ENCODE data around the gene BDNF. TPM values are rescaled to one million over a fixed set of nuclear protein-coding genes. Genes with fewer than 3 reads are reported as not detected.
A peak's percentile ranks its signal among the peaks of the same experiment; 100 is the strongest.

BDNF gene
- total RNA-seq, 1 experiment from 2014 or later: 2.8 TPM

- no peak for DNase-seq (ENCODE audit: low read depth)
Measured at GRCh38 chr11:27626269-27626937, 73.9 kb downstream of the BDNF start.

- DNase-seq (ENCODE audit: low read depth): no peak
Measured at GRCh38 chr11:27625347-27625912, 74.8 kb downstream of the BDNF start.

GRCh38 chr11:27623945-27624523 is 76.2 kb downstream of the BDNF start:
- no peak for DNase-seq (ENCODE audit: low read depth)

GRCh38 chr11:27622541-27623300 is 77.5 kb downstream of the BDNF start:
- no peak for DNase-seq (ENCODE audit: low read depth)

- peak; percentile 71 for DNase-seq (ENCODE audit: low read depth)
Measured at GRCh38 chr11:27621405-27622161, 78.7 kb downstream of the BDNF start.

- peak; percentile 88 for DNase-seq (ENCODE audit: low read depth)
Measured at GRCh38 chr11:27619763-27620335, 80.4 kb downstream of the BDNF start.

GRCh38 chr11:27619039-27619574 is 81.1 kb downstream of the BDNF start:
- DNase-seq (ENCODE audit: low read depth): peak; percentile 61

- peak; percentile 47 for DNase-seq (ENCODE audit: low read depth)
Measured at GRCh38 chr11:27618281-27618915, 81.9 kb downstream of the BDNF start.

- no peak for DNase-seq (ENCODE audit: low read depth)
Measured at GRCh38 chr11:27616711-27617110, 83.5 kb downstream of the BDNF start.

- DNase-seq (ENCODE audit: low read depth): no peak
Measured at GRCh38 chr11:27615833-27616232, 84.4 kb downstream of the BDNF start.

GRCh38 chr11:27614092-27614491 is 86.2 kb downstream of the BDNF start:
- no peak for DNase-seq (ENCODE audit: low read depth)

GRCh38 chr11:27612932-27613880 is 87.0 kb downstream of the BDNF start:
- DNase-seq (ENCODE audit: low read depth): peak; percentile 55

GRCh38 chr11:27611947-27612455 is 88.3 kb downstream of the BDNF start:
- DNase-seq (ENCODE audit: low read depth): peak; percentile 20

GRCh38 chr11:27611390-27611789 is 88.9 kb downstream of the BDNF start:
- no peak for DNase-seq (ENCODE audit: low read depth)

GRCh38 chr11:27610946-27611345 is 89.3 kb downstream of the BDNF start:
- DNase-seq (ENCODE audit: low read depth): no peak

- DNase-seq (ENCODE audit: low read depth): no peak
Measured at GRCh38 chr11:27610280-27610679, 90.0 kb downstream of the BDNF start.

GRCh38 chr11:27608951-27609350 is 91.3 kb downstream of the BDNF start:
- no peak for DNase-seq (ENCODE audit: low read depth)

- no peak for DNase-seq (ENCODE audit: low read depth)
Measured at GRCh38 chr11:27605422-27605821, 94.8 kb downstream of the BDNF start.

All from LHCN-M2 (cell line).